Endothelial cell of umbilical vein (primary cell): ENCODE data around the gene BPIFB3. TPM values are rescaled to one million over a fixed set of nuclear protein-coding genes. Genes with fewer than 3 reads are reported as not detected.

ENCODE experiments used
- BruUV-seq: library from RNA; stranded (reverse); fragments of 400-500 nt; replicated peaks from 2 replicates; lab custom pipeline; 2021; lab: Mats Ljungman, UMichigan
- CTCF ChIA-PET: fragments of 300-600, 350-600 bp; sonication (Branson Sonifier 250); formaldehyde crosslinking; loops from one replicate; lab custom pipeline; 2021; ENCODE audit warnings: antibody characterized with exemption, inconsistent platforms; lab: Charles Lee
- POLR2A ChIA-PET: fragments of 300-600, 350-600 bp; sonication (Branson Sonifier 250); formaldehyde crosslinking; loops from one replicate; lab custom pipeline; 2021; ENCODE audit warnings: antibody characterized with exemption, inconsistent platforms; lab: Charles Lee
- DNase-seq: peaks from one replicate; pipeline ENCODE4 v3.0.0-alpha.2; 2011; ENCODE audit warnings: low read depth, low spot score
- FAIRE-seq: peaks from 2 replicates; lab custom pipeline; 2011; peaks lifted over from hg19 to GRCh38; lab: Jason Lieb, UNC
- H2AFZ ChIP-seq: 2 replicates; pipeline ENCODE4 v1.6.0; 2012; ENCODE audit warnings: low read depth, low read length, control low read depth, inconsistent platforms
- H3K27ac ChIP-seq: 2 replicates; pipeline ENCODE4 v1.5.1; 2011; ENCODE audit warnings: low read depth, mild to moderate bottlenecking, control low read depth, low read length, moderate library complexity; ENCODE audit not compliant: insufficient read depth
- H3K27me3 ChIP-seq, 2 experiments: 2 replicates each; pipeline versions ENCODE4 v1.6.0 to v1.6.1; 2011; ENCODE audit warnings: low read length in 2 of 2, mixed read lengths in 1 of 2; ENCODE audit not compliant: control insufficient read depth in 2 of 2, insufficient read depth in 2 of 2
- H3K36me3 ChIP-seq, 2 experiments: 2 replicates in 1 of 2; 3 replicates in 1 of 2; pipeline ENCODE4 v1.5.1; 2011; ENCODE audit warnings: low read length in 2 of 2, mild to moderate bottlenecking in 1 of 2, moderate library complexity in 1 of 2; ENCODE audit not compliant: control insufficient read depth in 2 of 2, insufficient read depth in 2 of 2; ENCODE audit errors: extremely low read depth in 1 of 2
- H3K4me1 ChIP-seq: 3 replicates; pipeline ENCODE4 v1.5.1; 2011; ENCODE audit warnings: mild to moderate bottlenecking, low read length; ENCODE audit not compliant: control insufficient read depth, insufficient read depth; ENCODE audit errors: extremely low read depth
- H3K4me2 ChIP-seq: 2 replicates; pipeline ENCODE4 v1.6.1; 2011; ENCODE audit warnings: low read length, control low read depth, mixed read lengths; ENCODE audit not compliant: insufficient read depth
- H3K4me3 ChIP-seq, 3 experiments: fragments of 200-600 bp in 1 of 3; sonication (generic), shearing (Covaris generic) in 1 of 3; replicated peaks in 1 of 3; 2 replicates each; pipeline ENCODE4 v1.5.1; 2011 to 2016; ENCODE audit warnings: control low read depth in 3 of 3, low read length in 3 of 3, mild to moderate bottlenecking in 2 of 3, inconsistent platforms in 1 of 3, low read depth in 1 of 3, moderate library complexity in 1 of 3; ENCODE audit not compliant: insufficient read depth in 1 of 3
- H3K79me2 ChIP-seq: 2 replicates; pipeline ENCODE4 v1.6.0; 2012; ENCODE audit warnings: low read length, inconsistent platforms; ENCODE audit not compliant: control insufficient read depth, insufficient read depth
- H3K9ac ChIP-seq: replicated peaks from 2 replicates; pipeline ENCODE3; 2011; ENCODE audit warnings: low read length, control low read depth; ENCODE audit not compliant: insufficient read depth; ENCODE audit errors: extremely low read depth
- H3K9me1 ChIP-seq: replicated peaks from 3 replicates; pipeline ENCODE4 v1.6.0; 2011; ENCODE audit warnings: mild to moderate bottlenecking, low read length; ENCODE audit not compliant: control insufficient read depth, insufficient read depth; ENCODE audit errors: extremely low read depth
- H3K9me3 ChIP-seq: replicated peaks from 2 replicates; pipeline ENCODE4 v1.5.1; 2012; ENCODE audit warnings: low read length, inconsistent platforms; ENCODE audit not compliant: control insufficient read depth, insufficient read depth
- H4K20me1 ChIP-seq: replicated peaks from 2 replicates; pipeline ENCODE3; 2011; ENCODE audit warnings: mild to moderate bottlenecking, low read length; ENCODE audit not compliant: control insufficient read depth, insufficient read depth; ENCODE audit errors: extremely low read depth
- EZH2 ChIP-seq: IDR thresholded peaks from 2 replicates; pipeline ENCODE4 v1.6.1; 2012; ENCODE audit warnings: borderline replicate concordance, low read depth, mild to moderate bottlenecking, moderate library complexity, low read length, inconsistent platforms; ENCODE audit not compliant: severe bottlenecking
- FOS ChIP-seq: IDR thresholded peaks from 2 replicates; pipeline ENCODE4 v1.6.1; 2011; ENCODE audit warnings: mild to moderate bottlenecking, low read length, moderate library complexity, borderline replicate concordance; ENCODE audit not compliant: insufficient read depth
- GATA2 ChIP-seq: IDR thresholded peaks from 2 replicates; pipeline ENCODE4 v1.7.0; 2011; ENCODE audit warnings: low read depth, mild to moderate bottlenecking, moderate library complexity, mixed read lengths, low read length; ENCODE audit not compliant: insufficient read length, insufficient read depth
- JUN ChIP-seq: IDR thresholded peaks from 2 replicates; pipeline ENCODE4 v1.6.1; 2011; ENCODE audit warnings: borderline replicate concordance, low read depth; ENCODE audit not compliant: insufficient read length, insufficient read depth
- MYC ChIP-seq: IDR thresholded peaks from one replicate; pipeline ENCODE4 v1.6.1; 2011; ENCODE audit warnings: mild to moderate bottlenecking, low read depth, low read length
- POLR2A ChIP-seq: IDR thresholded peaks from 2 replicates; pipeline ENCODE4 v1.6.1; 2012; ENCODE audit warnings: low read depth, mild to moderate bottlenecking, control low read depth, low read length
- POLR2AphosphoS5 ChIP-seq: IDR thresholded peaks from 2 replicates; pipeline ENCODE4 v1.6.1; 2012; ENCODE audit warnings: low read depth, mild to moderate bottlenecking, control low read depth, low read length, moderate library complexity; ENCODE audit not compliant: insufficient read depth
- dilution Hi-C: fragments of 300-500 bp; cut with MboI; formaldehyde crosslinking; loops from one replicate; pipeline ENCODE4 v1.15.0; 2019; ENCODE audit warnings: low sequenced_read_pairs; ENCODE audit not compliant: extremely low pct_ligation_motif_present
- intact Hi-C: fragments of 100-400 bp; cut with micrococcal nuclease; formaldehyde crosslinking; loops from one replicate; pipeline ENCODE4 v1.10.0; 2022
- polyA plus RNA-seq, 4 experiments: library from polyadenylated mRNA; depleted of rRNA in 3 of 4; stranded (reverse) in 3 of 4; unstranded in 1 of 4; fragments of >200 nt; gene quantifications; 2 replicates each; pipeline versions ENCODE4 v1.2.1 to v1.2.3, GENCODE V29; 2011 to 2012; ENCODE audit warnings: missing spikeins in 1 of 4
- total RNA-seq: library from RNA; stranded (reverse); gene quantifications from 2 replicates; pipeline ENCODE4 v1.2.3, GENCODE V29; 2021
- TF ChIP-seq, protein P1 (sequence below), 2 donors: IDR thresholded peaks; 1 replicate in 1 of 2; 2 replicates in 1 of 2; pipeline ENCODE4 v1.5.1; 2011; ENCODE audit warnings: low read length in 2 of 2, mild to moderate bottlenecking in 2 of 2, moderate library complexity in 2 of 2, control low read depth in 1 of 2, inconsistent platforms in 1 of 2, low read depth in 1 of 2; ENCODE audit not compliant: insufficient read depth in 1 of 2; ENCODE audit errors: extremely low read depth in 1 of 2
- TF ChIP-seq, protein P2 (sequence below): IDR thresholded peaks from 2 replicates; pipeline ENCODE4 v1.6.1; 2011; ENCODE audit not compliant: insufficient read depth, insufficient read length

The BPIFB3 gene
- total and polyA plus RNA-seq, 2 donors (not counting 3 experiments of a cell fraction or from before 2014, with no cell fraction given) = not detected

DNA sequence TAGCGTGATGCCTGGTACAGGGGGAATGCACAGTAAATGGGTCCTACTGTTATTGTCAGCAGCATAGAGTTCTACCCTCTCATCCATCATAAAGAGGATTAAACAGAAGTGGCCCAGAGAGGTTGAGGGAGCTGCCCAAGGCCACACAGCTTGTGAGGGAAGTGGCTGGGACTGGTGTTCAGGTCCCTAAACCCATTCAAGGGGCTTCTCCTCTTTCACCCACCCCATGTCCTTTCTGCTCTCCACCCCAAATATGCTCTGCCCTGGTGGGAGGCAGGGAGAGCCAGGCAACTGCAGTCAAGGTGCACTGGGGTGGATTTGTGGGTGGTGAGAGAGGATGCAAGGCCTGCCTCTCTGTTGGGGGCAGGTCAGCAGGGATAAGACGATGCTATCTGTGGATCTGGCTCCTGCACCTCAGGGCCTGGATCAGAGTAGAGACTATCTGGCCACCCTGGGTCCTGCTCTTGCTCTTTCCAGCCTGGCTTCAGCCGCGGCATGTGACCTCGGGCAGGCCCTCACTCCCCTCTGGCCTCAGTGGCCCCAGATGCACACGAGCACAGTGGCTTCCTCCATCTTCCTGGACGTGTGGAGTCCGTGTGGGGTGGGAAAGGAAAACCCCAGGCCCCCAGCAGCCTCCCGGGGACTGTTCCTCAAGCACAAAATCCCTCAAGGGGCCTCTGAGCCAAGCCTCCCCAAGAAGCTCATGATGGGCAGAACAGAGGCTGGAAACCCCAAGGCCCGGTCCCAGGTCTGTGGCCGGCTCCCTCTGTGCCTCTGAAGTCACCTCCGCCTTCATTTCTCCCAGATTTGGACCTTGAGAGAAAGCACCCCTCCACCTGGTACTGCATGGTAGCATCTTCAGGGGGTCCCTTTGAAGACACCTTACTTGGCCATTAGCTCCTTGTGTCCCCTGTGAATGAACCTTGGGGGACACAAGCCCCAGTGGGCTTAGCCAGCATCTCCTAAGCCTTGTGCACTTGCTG lies 25.6 kb upstream of the BPIFB3 start:
- Histone ChIP-seq H3K9me3 (no peaks in the 10 kb centered on the region), H3K4me3 (no peak overlapping the region), H4K20me1 (no peaks in the 10 kb centered on the region), H3K36me3 (no peaks in the 10 kb centered on the region), H3K27me3 (no peaks in the 10 kb centered on the region), H3K27ac (no peak overlapping the region), H2AFZ (no peak overlapping the region), H3K79me2 (no peaks in the 10 kb centered on the region), H3K4me2 (no peak overlapping the region), H3K9me1 (no peaks in the 10 kb centered on the region), H3K9ac (no peak overlapping the region), H3K4me1 (no peaks in the 10 kb centered on the region)
- DNase-seq (no peak), FAIRE-seq (no peak)
- no peak for TF ChIP-seq GATA2
- TF ChIP-seq, protein P1, sequence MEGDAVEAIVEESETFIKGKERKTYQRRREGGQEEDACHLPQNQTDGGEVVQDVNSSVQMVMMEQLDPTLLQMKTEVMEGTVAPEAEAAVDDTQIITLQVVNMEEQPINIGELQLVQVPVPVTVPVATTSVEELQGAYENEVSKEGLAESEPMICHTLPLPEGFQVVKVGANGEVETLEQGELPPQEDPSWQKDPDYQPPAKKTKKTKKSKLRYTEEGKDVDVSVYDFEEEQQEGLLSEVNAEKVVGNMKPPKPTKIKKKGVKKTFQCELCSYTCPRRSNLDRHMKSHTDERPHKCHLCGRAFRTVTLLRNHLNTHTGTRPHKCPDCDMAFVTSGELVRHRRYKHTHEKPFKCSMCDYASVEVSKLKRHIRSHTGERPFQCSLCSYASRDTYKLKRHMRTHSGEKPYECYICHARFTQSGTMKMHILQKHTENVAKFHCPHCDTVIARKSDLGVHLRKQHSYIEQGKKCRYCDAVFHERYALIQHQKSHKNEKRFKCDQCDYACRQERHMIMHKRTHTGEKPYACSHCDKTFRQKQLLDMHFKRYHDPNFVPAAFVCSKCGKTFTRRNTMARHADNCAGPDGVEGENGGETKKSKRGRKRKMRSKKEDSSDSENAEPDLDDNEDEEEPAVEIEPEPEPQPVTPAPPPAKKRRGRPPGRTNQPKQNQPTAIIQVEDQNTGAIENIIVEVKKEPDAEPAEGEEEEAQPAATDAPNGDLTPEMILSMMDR (IDR thresholded peaks at IDR 0.05; ENCODE audit: extremely low read depth in 1 of 2, insufficient read depth in 1 of 2, low read depth in 1 of 2, low read length in 2 of 2) = no peak
- TF ChIP-seq MYC = no peak
- no peak for TF ChIP-seq FOS
- TF ChIP-seq EZH2 = no peak
- no peak for TF ChIP-seq POLR2A
- no peak for TF ChIP-seq JUN
- TF ChIP-seq, protein P2, sequence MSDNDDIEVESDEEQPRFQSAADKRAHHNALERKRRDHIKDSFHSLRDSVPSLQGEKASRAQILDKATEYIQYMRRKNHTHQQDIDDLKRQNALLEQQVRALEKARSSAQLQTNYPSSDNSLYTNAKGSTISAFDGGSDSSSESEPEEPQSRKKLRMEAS = no peak
- TF ChIP-seq POLR2AphosphoS5 = no peak
- intact Hi-C loops (no loop called here), dilution Hi-C loops (no loop called here)
- no TSS peak for BruUV-seq
- POLR2A ChIA-PET = no interaction called here
- CTCF ChIA-PET = no interaction called here
